HG02970 (cell line): ENCODE results near the gene ANKRD35.

ENCODE experiments used
- ATAC-seq: cut with Tn5 transposase; IDR thresholded peaks from one replicate; pipeline ENCODE4 v1.9.1; 2021; ENCODE audit warnings: mild to moderate bottlenecking, moderate library complexity, moderate number of reproducible peaks; ENCODE audit not compliant: unreplicated experiment, low FRiP score

The ANKRD35 gene

DNA sequence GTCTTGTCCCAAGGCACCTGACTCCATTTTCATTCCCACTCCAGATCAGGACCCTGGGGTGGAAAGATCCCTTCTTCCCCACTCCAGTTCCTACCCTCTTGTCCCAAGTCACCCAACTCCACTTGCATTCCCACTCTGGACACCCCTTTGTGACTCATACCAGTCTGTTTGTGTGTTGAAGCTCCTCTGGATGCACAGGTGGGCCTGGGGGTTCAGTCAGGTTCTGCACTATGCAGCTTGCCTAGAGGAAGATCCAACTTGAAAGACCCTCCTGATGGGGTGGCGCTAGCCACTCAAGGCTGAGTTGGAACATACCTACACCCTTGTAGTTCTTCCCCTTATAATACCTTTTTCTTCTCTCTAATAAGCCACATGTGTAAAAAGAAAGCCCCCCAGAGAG lies 9.8 kb upstream of the ANKRD35 start:
- no peak for ATAC-seq

DNA sequence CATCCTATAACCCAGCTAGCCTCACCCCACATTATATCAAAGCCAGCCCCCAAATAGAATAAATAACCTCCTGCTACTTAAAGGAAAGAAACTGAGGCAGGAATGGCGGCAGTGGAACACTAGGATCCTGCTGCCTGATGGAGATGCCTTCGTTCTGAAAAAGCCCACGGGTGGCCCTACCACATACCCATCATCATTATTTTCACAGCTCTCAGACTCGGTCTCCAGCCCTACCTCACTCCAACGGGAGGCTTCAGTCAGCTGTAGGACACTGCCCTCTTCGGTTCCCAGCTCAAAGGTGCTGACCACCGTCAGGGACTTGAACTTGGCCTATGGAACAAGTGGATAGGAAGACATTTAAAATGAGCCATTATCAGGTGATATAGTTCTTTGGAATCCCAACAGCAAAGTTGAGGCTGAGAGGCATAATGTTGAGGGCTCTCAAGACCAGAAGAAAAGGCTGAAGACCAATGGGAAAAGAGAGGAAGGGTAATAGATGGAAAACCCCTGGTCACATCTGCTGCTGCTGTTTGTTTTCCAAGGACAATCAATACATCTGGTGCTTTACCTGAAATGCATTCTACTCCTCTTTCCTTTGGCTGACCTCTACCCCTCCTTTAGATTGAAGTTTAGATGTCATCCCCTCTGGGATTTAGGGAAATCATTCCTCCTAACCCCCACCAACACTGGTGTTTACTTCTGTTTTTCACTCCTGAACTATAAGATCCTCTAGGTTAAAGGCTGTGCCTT lies 7.8 kb upstream of the ANKRD35 start:
- no peak for ATAC-seq

DNA sequence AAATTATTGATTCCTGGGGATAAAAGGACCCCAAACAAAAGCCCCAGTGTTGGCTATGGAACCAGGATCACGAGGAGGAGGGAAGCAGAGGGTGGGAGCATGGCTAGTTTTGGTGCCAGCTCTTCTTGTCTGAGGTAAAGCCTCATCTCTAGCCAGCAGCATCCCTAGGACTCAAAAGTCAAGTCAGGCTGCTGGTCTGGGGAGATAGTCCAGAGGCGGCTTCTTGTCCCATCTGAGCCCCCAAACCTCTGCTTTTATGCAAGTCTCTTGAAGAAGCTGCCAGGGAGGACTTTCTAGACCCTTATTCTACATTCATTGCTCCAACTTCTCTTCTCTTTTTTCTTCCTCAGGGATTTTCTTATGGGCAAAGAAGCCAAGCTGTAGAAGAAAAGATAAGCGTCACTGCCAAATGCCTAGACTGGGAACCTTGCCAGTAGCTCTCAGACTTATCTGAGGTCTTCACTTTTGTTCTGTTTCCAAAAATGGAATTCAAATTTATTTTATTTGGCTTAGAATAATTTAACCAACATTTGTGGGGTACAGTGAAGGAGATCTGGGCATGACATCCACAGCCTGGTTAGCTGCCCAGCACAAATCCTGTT lies 6.9 kb upstream of the ANKRD35 start:
- no peak for ATAC-seq

DNA sequence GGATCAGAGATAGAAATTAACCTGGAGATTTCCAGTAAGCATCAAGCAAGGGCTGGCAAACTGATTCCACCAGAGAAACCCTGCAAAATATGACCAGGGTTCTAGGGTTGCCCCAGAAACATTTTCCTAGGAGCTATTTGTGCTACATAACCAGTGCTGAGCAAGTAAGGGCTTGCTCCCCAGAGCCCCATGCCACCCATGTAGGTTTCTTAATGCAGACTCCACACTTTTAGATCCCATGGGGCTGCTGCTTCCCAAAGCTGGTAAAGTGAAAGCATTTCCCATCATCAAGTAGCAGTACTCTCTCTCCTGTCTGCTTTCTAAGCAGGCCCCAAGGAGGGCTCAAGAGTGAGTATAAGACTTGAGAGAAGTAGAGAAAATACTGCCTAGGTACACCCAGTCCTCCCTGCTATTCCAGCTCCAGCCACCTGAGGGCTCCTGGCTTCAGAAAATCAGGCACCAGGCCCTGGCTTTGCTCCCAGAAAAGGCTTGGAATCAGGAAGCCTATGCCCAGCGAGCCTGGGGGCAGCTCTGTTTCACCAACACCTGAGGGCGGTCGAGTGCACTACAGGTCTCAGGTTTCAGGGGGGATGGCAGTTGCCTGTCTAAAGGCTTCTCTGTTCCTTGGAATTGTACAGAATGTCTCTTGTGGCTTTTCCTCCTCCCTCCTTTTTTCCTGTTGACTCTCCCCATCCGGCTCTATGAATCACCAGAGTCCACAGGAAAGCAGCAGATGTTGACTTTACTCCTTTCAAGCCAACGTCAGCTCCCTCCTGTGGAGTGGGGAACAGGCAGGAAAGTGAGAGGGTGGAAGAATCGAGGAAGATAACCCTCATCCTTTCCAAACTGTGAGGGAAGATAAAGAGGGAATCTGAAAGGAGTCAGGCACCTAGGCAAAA lies 6.2 kb upstream of the ANKRD35 start:
- ATAC-seq, result no peak

DNA sequence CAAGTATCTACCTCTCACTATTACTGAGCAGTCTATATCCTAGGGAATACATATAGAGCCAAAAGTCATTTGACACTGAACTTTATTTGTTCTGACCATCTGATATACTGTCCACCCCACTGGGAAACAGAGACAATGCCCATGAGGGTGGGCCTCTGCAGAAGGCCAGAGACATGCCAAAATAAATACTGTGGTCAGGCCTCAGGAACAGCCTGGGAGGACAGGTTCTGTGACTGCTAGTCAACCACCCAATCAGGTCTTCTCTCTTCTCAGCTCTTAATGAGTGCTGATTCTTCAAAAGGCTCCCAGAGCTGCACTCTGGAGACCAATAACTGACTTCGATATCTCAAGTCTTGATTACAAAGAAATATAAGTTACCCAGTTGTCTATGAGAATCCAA lies 5.5 kb upstream of the ANKRD35 start:
- ATAC-seq, result no peak

DNA sequence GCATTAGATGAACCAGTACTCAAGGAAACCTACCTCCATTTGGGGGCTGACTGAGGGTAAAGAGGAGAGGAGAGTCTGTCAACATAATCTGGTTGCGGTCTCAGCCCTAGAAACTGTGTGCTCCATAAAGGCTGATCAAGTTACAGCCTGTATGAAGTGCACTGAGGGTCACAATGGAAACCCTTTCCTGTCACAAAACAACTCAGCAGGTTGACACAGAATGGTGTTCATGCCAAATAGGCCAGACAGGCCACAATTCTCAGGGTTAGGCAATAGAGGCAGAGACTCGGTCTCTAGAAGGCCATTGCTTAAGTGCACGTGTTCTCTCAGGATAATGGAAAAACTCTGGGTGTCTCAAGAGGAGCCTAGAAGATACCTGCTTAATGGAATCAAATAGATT lies 4.1 kb upstream of the ANKRD35 start:
- no peak for ATAC-seq

DNA sequence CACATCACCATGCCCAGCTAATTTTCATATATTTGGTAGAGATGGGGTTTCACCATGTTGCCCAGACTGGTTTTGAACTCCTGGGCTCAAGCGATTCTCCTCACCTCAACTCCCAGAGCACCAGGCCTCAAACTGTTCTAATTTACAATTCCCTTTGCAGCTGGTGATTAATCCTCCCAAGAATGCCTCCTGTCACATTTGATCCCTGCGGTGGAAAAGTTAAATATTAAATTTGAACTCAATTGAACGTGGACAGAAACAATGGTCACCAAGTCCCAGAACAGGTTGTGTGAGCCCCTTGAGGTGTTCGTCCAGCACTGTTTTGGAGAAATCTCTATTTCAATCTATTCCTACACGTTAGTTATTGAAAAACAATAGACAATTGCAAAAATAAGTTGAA lies 2.0 kb upstream of the ANKRD35 start:
- ATAC-seq, result no peak

DNA sequence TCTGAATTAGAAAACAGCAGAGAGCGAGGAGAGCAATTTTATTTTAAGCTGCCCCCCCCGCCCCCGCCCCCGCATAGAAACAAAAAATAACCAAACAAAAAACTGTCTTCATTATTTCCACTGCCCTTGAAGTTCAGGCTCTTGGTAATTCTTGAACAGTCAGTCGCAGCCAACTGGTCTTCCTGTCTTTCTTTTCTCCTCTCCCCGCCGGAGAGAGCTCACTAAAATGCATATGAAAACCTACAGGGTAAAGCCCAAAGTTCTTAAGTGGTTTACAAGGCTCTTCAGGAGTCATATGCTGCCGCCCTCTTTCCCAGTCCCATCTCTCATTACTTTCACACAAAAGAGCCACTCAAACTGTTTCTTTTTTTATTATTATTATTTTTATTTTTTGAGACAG lies 1.1 kb upstream of the ANKRD35 start:
- no peak for ATAC-seq

DNA sequence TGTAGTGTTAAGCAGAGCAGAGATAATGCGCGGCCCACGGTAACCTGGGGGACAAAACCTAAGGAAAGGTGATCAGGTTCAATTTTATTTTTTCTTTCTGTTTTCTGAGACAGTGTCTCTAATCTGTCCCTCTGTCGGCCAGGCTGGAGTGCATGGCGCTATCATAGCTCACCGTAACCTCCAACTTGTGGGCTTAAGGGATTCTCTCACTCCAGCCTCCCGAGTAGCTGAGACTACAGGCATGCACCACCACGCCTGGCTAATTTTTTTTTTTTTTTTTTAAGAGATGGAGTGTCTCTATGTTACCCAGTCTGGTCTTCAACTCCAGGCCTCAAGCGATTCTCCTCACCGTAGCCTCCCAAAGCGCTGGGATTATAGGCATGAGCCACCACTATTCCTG lies 724 bp upstream of the ANKRD35 start:
- no peak for ATAC-seq

DNA sequence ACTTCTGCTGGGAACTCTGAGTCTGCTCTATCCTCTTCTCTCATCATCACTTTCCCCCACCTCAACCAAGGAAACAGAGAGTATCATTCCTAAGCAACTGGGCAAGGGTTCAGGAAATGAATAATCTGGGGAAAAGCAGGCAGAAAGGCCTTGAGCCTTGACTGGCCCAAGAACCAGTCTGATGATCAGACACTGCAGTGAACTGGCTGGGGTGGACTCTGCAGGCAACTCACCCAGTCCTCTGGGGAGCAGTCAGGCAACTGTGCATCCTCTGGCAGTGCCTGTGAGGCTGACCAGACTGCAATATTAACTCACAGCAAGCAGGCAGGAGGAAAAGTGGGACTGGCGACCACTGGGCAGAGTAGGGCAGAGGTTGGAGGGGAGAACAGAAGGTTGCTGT lies 991 bp downstream of the ANKRD35 start:
- ATAC-seq, result no peak

DNA sequence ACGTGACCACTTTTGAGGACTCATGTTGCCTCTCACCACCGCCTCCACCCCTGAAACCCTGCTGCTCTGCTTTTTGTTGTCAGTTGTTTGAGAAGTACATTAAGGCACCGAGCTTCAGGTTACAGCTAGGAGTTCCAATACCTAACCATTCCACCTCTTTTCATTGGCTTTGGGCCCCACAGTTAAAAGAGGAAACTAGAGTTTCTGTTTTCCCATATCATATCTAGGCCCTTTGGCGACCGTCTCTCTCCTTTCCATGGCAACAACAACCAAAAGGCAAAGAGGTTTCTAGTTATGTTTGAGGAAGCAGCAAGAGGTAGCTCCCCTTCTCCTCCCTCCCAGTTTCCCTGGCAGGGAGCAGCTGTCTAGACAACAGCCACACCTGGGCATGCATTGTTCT lies 5.9 kb downstream of the ANKRD35 start:
- no peak for ATAC-seq

DNA sequence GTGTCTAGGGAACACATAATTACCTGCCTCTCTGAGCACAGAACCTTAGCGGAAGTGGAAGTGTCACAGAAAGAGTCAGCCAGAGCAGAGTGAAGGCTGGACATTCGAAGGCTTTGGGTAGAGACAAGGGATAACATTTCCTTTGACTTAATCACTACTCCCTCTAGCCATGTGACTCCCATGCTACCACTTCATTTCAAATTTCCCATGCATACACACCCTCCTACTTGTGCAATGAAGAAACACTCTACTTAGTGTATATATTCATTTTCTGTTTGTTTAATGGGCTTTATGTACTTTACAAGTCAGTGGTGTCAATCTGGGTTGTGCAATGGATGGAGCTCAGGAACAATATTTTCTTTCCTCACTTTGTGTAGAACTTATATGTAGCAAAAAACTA lies 6.9 kb downstream of the ANKRD35 start:
- ATAC-seq, result no peak

DNA sequence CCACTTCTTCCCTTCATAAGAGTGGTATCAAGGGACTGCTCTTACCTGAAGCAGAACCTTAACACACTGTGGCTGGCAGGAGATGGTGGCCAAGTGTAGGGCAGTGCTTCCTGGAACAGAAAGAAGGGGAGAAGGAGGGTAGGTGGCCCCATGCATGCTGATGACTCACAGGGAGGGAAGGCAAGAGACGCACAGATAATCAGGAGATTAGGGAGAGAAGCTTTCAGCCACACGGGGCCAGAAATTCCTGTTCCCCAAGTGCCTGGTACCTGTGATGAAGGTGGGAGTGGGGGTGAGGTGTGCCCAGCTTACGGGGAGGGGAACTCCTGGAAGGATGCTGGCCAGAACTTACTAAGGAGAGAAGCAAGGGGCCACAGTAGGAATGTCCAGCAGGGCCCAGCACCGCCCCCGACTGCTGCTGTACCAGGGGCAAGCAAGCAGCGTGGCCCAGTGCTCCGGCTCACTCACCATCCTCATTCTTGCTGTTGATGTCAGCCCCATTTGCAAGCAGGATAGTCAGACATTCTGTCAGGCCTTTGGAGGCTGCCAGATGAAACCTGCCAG lies 7.7 kb downstream of the ANKRD35 start:
- no peak for ATAC-seq

DNA sequence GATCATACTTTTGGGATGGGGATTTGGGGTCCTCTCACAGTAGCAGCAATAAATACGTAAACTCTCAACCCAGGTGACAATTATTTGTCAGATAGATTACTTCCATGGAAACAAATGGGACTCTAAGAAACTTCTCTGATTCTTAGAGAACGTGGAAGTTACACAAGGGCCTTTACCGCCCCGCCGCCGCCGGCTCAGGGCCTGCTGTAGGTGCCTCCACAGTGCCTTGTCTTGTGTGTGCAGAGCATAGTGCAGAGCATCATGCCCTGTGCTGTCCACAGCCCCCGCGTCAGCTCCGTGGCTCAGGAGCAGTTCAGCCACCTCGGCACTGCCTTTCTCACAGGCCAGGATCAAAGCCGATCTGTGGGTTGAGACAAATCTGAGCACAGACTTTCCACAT lies 11.0 kb downstream of the ANKRD35 start:
- ATAC-seq, result no peak

DNA sequence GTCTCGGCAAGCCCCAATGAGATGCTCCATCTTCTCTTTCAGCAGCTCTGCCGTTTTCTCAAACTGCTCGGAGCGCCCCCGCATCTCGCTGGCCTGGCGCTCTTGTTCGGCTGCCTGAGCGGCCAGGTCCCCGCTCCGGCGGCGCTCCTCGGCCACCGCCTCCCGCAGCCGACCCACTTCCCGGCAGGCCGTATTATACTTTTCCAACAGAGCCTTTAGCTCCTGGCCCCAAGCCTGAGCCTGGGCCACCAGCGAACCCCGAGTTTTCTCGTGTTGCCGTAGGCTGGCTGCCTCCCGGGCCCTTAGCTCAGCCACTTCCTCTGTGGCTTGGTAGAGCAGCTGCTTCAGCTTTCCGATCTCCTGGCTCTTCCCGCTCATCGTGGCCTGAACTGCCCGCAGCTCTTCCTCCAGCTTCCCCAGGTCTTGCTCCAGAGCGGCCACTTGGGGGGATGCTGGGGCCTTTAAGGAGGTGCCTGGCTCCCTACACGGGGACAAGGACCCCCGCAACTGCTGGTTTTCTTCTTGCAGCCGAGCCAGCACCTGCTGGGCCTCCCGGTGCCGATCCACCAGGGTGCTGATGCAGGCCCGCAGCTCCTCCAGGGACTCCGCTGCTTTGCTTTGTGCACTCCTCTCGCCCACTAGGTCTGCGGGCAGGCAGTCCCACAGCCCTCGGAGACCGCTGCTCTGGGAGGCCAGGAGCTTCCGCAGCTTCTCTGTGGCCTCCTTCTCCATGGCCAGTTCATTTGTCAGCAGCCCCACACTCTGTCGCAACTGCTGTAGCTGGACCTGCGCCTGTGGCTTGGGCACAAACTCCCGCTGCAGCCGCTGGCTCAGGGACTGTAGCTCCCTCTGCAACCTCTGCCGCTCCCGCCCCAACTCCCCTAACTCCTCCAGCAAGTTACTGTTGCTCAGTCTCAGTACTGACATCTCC lies 13.4 kb downstream of the ANKRD35 start:
- ATAC-seq, result no peak

DNA sequence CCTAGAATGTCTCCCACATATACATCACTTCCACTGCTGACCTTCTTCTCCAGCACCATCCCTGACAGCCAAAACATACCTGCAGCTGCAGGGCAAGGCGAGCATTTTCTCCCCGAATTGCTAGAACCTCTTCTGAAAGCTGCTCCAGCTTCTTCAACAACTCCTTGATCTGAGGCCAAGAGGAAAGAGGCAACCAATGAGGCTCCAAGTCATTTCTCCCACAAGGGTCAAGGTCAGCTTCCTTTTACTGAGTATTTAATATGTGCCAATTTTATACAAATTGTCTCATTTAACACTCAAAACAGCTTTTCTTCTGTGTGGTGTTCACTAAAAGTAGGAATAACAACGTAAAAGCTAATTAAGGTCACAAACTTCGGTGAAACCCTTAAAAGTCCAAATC lies 17.4 kb downstream of the ANKRD35 start:
- ATAC-seq, result no peak

DNA sequence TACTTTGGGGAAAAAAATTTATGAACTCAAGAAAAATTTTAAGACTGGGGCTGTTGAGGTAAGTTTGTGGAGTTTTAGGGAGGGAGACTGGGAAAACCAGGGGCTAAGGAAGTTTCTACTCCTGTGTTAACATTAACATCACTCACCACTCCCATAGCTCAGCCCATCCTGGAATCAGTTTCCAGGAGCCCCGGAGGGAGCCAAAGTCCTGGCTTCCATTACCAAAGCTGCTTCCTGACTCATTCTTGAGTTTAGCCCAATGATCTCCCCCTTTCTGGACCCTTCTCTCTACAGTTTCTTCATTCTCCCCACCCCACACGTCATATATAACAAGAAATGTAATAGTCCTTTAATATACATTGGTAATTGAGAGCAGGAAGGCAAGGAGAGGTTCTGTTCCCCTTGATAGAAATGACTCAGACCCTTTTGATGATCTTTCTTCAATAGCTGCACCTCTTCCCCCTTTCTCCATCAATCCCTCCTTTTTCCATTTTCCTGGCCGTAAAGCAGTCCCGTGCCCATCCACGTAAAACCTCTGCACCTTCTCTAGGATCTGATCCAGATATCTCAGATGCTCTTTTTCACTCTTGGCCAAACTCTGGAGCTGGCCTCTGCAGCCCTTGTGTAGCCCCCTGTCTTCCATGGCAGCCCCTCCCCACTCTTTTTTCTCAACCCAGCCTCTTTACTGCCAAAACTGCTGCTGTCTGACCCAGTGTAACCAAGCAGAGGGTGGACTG lies 22.2 kb downstream of the ANKRD35 start:
- ATAC-seq, result no peak

DNA sequence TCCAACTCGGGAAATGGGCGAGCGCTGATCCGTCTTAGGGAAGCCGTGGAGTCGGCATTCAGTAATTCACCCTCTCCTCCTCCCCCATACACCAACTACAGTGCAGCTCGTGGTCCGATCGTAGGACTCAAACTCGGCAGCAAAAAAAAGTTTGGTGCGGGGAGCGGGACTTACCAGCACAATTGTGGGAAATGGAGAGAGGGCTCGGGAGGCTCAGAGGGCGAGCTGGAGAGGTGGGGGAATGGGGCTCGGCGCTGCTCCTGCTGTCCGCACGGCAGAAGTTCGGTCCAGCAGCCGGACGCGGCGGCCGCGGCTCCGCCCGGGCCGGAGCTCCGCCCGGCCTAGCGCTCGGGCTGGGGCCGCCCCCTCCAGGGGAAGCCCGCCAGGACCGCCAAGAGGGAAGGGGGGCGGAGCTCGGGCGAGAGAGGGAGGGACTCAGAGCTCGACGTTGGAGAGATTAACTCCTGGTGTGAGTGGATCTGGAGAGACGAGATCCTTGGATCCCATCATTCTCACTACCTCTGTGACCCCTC lies 26.1 kb downstream of the ANKRD35 start:
- peak; percentile 71 for ATAC-seq

DNA sequence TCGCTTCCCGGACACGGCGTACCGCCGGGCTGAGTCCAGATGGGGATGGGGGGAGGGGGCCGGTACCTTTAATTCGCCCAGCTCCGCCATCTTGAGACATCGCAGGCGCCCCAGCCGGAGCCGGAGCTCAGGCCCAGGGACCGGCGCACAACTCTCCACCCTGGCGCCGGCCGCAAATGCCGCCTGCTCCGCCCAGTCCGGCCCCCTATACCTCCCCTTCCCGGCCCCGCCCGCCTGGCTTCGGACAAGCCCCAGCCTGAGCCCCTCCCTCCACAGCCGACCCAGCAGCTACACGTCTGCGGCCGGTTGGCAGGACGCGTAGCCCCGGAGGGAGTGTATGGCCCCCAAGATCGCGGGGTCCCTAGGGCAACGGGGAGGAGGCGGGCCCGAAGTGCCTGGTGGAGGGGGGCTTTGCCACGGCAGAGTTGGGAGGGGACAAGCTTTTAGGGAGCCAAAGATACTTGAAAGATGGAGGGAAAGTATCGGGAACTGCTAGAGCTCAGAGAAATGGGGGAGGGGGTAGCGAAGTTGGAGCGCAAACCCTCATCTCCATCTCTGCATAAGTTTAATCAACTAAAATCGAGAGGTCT lies 26.7 kb downstream of the ANKRD35 start, which contains the start of gene PIAS3:
Gene PIAS3 (minus strand): TSS at position 181 of the 590 bp plus-strand sequence. CDS start 91 bp downstream, at position 90.
- peak; percentile 74 for ATAC-seq
